ENCODE results near the gene FBXW7.

FBXW7 gene

GRCh38 chr4:152509595-152510225 lies 26.2 kb downstream of the FBXW7 start:
- no peak for DNase-seq

- DNase-seq = no peak
Measured at GRCh38 chr4:152508818-152509217, 27.1 kb downstream of the FBXW7 start.

GRCh38 chr4:152508386-152508785 lies 27.5 kb downstream of the FBXW7 start:
- no peak for DNase-seq

GRCh38 chr4:152503653-152504290 lies 32.1 kb downstream of the FBXW7 start:
- no peak for DNase-seq

GRCh38 chr4:152501846-152502536 lies 33.9 kb downstream of the FBXW7 start:
- no peak for DNase-seq

GRCh38 chr4:152500800-152501434 lies 35.0 kb downstream of the FBXW7 start:
- peak; percentile 71 to 86 for DNase-seq

- no peak for DNase-seq
Measured at GRCh38 chr4:152500275-152500674, 35.6 kb downstream of the FBXW7 start.

- DNase-seq = no peak
Measured at GRCh38 chr4:152499344-152499743, 36.5 kb downstream of the FBXW7 start.

- DNase-seq = no peak
Measured at GRCh38 chr4:152494020-152494419, 41.9 kb downstream of the FBXW7 start.

- DNase-seq = no peak
Measured at GRCh38 chr4:152488246-152488645, 47.6 kb downstream of the FBXW7 start.

GRCh38 chr4:152486429-152487389 lies 49.2 kb downstream of the FBXW7 start:
- no peak for DNase-seq

GRCh38 chr4:152485726-152486276 lies 50.1 kb downstream of the FBXW7 start:
- peak in 1 of 2 experiments; percentile 17 for DNase-seq

GRCh38 chr4:152482211-152482610 lies 53.7 kb downstream of the FBXW7 start:
- no peak for DNase-seq

GRCh38 chr4:152480901-152481300 lies 55.0 kb downstream of the FBXW7 start:
- DNase-seq = no peak

GRCh38 chr4:152480326-152480725 lies 55.6 kb downstream of the FBXW7 start:
- DNase-seq = no peak

GRCh38 chr4:152479428-152480026 lies 56.4 kb downstream of the FBXW7 start:
- DNase-seq = no peak

- DNase-seq = peak in 1 of 2 experiments; percentile 38
Measured at GRCh38 chr4:152478461-152479237, 57.2 kb downstream of the FBXW7 start.

GRCh38 chr4:152476796-152477195 lies 59.1 kb downstream of the FBXW7 start:
- no peak for DNase-seq

GRCh38 chr4:152471251-152471792 lies 64.6 kb downstream of the FBXW7 start:
- no peak for DNase-seq

GRCh38 chr4:152468408-152468807 lies 67.5 kb downstream of the FBXW7 start:
- DNase-seq = no peak

- DNase-seq = no peak
Measured at GRCh38 chr4:152467101-152467500, 68.8 kb downstream of the FBXW7 start.

Measured in NCI-H526 (cell line).